Activated CD4-positive, CD25-positive, alpha-beta regulatory T cell (primary cell): ENCODE results near the gene MAPK1IP1L.
"Not testable (repeated sequence)": the region's sequence is repeated elsewhere in the genome, so short reads cannot be mapped to it uniquely, and the experiment has no call there.

Experiments used
- DNase-seq, 4 experiments: peaks; one replicate each; lab custom pipeline; 2025; lab: John Stamatoyannopoulos, UW

MAPK1IP1L gene

DNA sequence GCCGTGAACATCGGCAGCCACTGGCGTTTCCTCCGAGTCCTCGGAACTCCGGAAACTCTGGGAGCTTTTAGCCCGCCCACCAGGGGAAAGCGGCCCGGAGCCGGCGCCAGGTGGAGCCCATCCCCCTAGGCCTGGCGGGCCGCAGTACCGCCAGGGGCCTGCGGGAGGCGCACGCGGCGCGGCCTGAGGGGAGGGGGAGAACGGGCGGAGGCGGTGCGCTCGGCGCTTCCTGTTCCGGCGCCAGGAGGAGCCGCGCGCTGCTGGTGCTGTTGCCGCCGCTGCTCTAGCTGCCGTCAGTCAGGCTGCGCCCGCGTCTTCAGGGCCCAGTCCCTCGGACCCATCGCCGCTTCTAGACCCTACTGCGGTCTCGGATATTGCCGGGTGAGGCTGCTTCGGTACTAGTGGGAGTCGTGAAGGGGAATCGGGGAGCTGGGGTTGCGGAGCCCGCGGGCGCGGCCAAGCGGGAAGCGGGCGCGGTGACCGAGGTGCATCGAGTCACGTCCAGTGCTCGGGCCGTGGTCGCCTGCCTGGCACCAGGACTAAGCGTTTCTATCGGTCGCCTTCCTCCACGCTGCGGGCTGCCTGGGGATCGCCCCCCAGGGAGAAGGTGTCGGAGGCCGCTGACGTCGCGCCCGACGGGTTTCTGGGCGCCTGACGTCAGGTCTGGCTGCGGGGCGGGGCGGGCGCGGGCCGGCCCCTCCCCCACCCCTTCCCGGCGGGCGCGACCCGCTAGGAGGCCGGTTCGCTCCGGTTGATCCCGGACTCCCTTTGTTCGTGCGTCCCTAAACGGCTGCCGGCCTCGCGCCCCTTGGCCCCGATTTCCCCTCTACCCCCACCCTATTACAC is at the start of gene MAPK1IP1L:
Gene MAPK1IP1L (plus strand): TSS at position 225 of the 846 bp plus-strand sequence. CDS start 10,037 bp downstream, outside the sequence.
- DNase-seq, result peak; percentile 81 to 89 (median 86)

DNA sequence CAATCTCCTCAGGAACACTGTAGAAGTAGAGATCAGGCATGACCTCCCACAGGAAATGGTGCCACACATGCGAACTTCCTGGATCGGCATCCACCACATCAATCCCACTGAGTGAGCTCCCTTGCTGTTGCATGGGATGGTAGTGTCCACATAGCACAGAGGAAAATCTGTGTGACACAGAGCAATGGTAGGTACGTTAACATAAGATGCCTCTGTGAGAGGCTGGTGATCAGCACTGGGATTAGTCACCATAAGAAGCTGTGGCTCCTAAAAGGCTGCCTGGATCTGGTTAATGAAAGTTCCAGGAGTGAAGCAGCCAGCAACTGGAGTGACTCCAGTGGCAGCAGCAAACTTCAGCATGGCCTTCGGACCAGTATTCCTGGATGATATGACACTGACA is 46.4 kb upstream of the MAPK1IP1L start:
- DNase-seq, result no peak

DNA sequence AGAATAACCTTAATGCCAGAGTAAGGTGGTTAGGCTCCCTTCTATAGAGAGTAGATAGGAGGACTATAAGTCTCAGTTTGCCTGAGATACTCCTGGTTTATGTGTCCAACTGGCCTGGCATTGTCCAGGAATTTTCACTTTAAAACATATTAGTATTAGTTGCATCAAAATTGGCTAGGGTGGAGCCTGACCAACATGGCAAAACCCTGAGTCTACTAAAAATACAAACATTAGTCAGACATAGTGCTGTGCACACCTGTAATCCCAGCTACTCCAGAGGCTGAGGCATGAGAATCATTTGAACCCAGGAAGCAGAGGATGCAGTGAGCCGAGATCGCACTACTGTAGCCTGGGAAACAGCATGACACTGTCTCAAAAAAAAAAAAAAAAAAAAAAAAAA is 36.4 kb upstream of the MAPK1IP1L start:
- no peak for DNase-seq

DNA sequence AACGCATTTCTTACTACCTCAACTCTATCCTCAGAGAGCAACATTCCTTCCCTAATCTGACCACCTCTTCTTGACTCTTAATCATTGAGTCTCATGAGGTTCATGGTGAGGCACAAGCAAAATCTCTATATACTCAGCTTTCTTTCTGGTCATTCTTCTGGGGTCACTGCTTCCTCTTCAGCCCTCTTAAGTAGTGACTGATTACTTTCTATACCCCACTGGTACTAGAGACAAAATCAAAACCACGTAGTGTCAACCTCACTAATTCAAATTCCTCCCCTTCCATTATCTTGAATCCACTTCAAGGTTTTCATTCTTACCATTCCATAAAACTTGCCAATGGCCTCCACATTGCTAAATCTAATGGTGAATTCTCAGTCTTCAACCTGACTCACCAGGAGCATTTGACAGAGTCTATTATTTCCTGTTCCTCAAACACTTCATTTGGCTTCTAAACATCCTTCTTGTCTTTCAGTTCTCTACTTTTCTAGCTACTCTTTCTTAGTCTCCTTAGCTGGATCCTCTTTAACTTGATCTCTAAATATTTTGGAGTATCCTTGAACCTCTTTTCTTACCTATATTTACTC is 31.4 kb upstream of the MAPK1IP1L start:
- DNase-seq, result no peak

DNA sequence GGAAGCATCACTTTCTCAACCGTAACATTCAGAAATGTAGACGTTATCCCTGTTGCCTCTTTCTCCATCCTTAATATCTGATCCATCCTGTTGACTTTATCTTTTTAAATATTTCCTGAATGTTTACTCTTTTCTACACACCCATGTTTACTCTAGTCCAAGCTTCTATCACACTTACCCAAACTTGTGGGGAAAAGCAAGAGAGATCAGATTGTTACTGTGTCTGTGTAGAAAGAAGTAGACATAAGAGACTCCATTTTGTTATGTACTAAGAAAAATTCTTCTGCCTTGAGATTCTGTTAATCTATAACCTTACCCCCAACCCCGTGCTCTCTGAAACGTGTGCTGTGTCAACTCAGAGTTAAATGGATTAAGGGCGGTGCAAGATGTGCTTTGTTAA is 27.1 kb upstream of the MAPK1IP1L start:
- DNase-seq, result not testable (repeated sequence)

DNA sequence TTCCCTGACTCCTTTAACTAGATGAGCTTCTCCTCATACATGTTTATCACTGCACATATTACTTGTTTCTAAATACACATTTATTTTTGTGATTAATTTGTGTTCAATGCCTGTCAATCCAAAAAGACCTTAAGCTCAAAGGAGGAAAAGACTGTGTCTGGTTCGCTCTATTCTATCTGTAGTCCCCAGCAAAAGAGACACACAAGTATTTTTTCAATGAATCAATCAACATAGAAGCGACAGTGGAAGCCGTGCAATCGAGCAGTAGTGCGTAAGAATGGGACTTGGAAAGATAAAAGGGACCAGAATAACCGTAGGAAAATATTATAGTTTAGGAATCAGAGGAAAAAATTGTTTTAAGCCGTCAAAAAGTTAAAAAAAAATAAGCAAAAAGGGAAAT is 25.5 kb upstream of the MAPK1IP1L start:
- DNase-seq, result no peak

DNA sequence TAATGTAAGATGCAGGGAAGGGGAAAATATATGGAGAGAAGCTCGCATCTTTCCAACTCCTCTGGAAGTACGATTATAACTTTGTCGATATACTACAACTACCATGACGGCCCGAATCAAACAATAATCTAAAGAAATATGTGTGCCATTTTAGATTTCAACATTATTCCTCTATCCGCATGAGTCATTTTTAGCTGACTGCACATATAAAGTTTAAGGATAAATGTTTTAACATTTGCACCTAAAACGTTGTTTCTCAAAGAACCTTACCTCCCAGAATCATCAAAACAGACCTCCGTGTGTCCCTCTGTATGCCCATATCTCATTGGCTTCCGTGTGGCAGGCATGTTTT is 25.0 kb upstream of the MAPK1IP1L start:
- no peak for DNase-seq

DNA sequence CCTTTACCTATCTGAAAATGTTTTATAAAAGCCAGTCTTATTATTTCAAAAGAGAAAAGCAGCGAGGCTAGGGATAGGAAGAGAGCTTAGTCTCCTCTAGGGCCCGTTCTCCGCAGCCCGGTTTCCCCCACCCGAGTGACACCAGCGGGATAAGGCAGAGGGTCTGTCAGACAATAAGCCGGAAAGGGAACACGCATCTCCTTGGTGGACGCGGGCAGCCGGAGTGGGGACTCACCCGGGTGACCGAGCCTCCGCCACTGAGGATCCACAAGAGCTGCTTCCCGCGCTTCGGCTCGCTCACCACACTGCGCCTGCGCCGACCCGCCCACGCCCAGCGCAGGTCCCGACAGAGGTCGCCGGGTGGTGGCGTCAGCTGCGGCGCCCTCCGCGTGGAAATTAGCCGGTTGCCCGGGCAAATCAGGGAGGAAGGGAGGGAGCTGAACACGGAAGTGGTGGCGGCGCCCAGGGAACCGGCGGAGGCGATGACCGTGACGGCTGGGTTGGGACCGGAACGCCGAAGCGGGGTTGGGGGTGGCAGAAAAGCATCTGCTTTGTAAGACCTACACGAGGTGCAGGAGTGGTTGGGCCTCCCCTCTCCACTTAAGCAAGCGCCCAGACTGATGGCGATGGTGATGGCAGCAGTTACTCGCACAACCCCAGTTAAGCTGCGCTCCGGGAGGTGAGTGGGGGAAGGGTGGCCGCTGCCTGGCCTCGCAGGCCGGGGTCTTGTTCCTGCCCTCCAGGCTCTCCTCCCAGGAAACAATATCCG is 24.5 kb upstream of the MAPK1IP1L start, which contains the start of the genes SOCS4 and WDHD1:
Gene SOCS4 (plus strand): TSS at position 444 of the 769 bp plus-strand sequence. CDS start 15,806 bp downstream, outside the sequence.
Gene WDHD1 (minus strand): TSS at position 307 of the 769 bp plus-strand sequence. CDS start 312 bp downstream, outside the sequence.
- DNase-seq, result peak; percentile 89 to 94 (median 92)

DNA sequence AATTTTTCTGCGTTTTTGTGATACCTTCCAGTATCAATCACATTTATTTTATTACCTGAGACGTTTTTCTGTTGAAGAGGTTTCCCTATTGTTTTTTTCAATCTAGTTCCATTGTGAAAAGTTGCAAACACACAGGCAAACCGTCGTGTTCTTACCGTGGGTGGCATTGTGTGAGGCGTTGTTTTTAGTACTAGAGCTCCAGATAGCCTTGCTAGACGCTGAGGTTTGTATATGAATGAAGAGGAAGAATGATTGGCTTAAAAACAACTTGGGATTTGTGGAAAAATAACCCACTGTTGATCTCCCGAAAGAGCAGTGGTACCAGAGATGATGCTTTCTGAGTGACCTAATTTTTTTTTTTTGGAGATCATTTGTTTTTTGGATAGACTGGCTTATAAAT is 23.4 kb upstream of the MAPK1IP1L start:
- DNase-seq, result no peak

DNA sequence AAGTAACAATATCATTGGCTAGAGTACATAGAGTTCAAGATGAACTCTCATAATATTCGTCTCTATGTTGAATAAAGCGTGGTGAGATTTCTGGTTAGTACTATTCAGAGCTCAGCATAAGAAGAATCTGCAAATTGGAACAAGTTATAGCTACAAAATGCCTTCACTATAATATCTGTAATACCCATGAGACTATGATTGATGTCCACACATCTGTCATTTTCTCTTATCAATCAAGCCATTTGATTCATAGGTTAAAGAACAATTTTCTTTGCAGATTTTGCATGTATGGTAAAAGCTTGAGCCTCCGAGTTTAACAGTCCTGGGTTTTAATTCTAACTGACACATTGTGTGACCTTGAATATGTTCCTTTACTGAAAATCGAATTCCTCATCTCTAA is 23.0 kb upstream of the MAPK1IP1L start:
- no peak for DNase-seq

DNA sequence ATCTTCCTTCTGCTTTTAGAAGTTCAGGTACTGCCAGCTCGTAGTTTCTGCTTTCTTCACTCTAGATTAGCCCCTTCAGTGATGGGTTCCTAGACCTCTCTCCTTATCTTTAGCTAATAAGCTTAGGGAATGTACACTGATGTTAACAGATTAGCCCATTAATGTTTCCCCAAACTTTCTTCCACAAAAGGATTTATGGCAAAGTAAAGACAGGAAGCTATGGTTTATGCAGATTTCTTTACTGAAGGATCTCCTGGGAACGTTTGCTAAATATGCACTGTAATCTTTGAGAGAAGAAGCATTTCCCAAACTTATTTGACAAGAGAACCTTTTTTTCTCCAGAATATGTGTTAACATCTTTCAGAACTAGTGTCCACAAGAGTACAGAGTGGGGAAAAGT is 20.3 kb upstream of the MAPK1IP1L start:
- DNase-seq, result no peak

DNA sequence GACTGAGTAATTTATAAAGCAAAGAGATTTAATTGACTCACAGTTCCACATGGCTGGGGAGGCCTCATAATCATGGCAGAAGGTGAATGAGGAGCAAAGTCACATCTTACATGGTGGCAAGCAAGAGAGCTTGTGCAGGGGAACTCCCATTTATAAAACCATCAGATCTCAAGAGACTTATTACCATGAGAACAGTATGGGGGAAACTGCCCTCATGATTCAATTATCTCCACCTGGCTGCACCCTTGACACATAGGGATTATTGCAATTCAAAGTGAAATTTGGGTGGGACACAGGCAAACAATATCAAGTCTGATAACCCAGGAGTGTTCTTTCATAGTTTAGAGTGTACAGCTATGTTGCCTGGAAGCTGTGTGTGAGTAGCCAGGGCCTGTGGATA is 13.5 kb upstream of the MAPK1IP1L start:
- not testable (repeated sequence) for DNase-seq

DNA sequence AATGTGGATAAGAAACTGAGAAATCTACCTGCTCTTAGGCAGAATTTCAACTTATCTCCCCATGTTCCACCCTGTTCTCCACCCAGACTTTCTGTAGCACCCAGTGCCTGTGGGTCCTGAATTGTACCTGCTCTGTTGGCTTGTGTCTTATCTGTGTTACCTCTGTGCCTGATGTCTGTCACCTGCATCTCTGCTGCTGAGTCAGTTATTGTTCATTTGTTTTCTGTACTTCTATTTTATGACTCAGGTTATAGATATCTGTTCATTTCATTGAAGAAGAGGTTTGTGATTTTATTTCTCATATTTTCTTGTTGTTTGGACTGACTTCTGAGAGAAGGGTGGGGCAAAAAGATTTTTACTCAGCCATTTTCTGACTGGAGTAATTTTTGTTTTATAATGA is 12.7 kb upstream of the MAPK1IP1L start:
- DNase-seq, result no peak

DNA sequence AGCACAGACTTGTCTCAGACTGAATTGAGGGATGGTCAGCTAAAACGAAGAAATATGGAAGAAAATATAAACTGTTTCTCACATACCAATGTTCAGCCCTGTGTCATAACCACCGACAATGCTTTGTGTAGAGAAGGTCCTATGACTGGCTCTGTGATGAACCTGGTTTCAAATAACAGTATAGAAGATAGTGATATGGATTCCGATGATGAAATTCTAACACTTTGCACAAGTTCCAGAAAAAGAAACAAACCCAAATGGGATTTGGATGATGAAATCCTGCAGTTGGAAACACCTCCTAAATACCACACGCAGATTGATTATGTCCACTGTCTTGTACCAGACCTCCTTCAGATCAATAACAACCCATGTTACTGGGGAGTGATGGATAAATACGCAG is 7.9 kb upstream of the MAPK1IP1L start:
- no peak for DNase-seq

DNA sequence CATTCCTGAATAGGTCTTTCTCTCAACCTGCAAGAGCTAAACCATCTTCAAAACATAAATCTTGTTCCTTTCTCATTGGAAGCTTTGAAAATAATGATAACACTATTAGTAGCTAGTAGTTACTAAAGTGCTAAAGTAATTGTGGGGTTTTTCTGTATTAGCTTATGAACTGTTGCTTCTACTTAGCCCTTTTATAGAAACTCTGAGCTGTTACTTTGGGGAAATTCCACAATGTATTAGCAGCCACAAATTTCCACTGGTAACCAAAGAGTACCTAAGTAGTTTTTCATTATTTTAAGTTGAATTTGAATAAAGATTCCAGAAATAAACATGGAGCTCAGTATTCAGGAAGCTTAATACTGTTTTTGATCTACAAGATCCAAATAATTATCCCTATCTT is 6.4 kb upstream of the MAPK1IP1L start:
- no peak for DNase-seq

DNA sequence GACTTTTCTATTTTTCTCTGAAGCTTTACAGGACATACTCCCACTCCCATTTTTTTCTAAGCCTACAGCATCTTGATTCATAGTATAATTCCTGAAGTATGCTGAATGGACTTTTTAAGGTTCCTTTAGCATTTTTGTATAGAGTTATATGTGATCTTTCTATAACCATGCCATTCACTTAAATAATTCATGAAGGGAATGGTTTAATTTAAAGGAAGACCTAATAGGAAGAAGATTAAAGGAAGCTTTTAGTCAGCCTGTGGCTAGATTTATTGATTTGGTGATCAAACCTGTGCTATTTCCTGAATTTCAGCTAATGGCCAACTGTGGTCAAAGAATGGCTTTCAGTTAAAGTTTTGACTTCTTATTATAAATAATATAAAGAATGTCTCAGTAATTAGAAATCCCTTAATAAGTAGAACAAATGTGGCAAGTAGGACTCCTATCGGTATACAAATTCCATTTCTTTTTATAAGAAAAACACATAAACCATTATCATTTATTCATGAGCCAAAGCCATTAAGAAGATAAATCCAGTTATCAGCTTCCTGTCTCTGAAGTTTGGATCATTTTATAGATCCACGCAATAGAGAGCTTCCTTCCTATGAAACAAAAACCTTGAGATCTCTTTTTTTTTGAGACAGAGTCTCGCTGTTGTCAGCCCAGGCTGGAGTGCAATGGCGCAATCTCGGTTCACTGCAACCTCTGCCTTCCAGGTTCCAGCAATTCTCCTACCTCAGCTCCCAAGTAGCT is 4.0 kb upstream of the MAPK1IP1L start:
- DNase-seq, result no peak

DNA sequence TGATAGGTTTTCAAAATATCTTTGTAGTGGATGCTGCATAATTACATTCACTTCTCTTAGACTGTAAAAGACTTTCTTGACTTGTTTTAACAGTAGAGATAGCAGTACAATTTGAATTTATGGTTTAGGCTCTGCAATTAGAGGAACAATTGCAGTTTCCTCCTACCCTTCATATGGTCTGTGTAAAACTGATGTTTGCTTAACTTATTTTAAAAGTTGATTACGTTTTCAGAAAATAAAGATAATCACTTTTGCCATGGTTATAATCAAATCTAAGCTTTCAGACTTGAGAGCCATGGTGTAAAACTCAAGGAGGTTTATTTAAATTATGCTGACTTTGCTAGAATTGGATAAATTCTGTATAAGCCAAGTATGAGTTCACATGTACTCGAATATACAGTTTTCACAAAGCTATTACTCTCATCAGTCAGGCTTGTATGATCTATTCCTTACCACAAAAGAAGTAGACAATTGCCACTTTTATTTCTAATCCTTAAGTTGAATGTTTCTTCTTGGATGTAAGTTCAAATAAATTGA is 2.5 kb upstream of the MAPK1IP1L start:
- no peak for DNase-seq

DNA sequence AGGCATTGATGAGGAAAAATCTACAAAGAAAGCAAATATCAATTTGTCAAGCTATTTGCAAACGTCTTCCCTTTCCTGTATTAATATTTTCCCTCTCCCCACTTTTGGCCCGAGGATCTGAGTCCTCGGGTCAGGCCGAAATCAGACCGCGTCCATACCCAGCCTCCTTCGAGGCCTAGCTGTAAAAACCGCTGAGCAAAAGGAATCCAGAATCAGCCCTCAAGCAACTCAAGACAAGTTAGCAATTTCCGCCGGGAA is 353 bp upstream of the MAPK1IP1L start:
- DNase-seq, result no peak

DNA sequence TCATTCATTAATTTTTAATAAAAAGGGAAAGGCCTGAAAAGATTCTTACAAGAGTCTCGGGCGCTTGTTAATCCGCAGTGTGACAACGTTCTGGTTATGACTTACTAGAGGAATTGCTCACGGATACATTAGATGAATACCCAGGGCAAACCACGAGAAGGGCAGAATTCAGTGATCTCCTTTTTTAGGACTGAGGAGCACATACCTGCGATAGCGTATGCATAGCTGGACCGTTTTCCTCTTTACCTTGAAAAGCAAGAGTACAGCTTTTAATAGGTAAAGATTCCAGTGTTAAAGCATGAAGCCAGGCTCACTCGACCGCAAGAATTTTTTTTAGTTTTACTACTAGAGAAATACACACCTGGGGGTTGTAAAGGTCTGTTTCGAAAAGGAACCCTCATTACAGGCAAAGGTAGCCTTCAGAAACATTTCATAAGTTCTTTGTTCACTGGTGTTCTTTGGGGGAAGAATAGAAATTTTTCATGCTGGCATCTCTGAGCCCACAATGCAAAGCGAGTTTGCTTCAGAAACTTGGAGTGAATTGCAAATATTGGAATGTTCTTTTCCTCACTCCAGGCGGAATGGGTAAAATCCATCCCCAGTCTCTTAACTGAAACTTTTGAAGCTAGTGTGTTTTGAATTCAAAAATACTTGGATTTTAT is 953 bp downstream of the MAPK1IP1L start:
- no peak for DNase-seq

DNA sequence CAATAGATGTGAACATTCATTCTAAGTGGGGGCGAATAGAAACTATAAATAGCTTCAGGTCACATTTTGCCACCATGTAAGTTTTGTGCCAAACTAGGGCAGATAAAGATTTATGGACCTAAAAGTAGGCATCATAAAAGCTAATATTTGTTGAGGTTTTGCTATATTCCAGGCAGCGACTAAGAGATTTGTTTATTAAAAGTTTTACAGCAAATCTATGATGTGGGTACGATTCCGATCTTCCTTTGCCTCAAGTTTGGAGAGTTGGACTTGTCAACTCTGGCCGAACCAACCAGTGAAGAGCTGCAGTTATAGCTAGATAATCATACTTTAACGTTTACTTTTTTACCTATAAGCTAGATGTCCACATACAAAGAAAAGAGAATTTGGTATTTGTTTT is 1.6 kb downstream of the MAPK1IP1L start:
- no peak for DNase-seq

DNA sequence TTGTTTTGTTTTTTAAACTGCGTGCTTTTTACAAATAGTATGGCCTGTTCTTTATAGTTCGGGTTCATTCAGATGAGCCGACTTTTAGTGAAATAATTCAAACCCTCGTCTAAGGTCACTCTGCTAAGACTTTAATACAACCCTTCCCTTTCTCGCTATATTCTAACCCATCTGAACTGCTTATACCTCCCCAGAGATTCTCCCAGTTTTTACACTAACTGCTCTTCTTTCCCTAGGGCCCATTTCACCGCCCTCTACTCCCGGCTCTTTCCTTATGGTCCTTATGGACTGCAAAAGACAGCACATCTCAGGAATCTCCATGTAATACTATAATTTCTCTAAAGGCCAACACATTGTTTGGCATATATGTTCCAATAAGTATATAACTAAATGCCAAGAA is 2.1 kb downstream of the MAPK1IP1L start:
- no peak for DNase-seq
